Neuron (in vitro differentiated cells): ENCODE results near the gene PLA2G2E.

Source experiments
- H2AFZ ChIP-seq: one replicate; pipeline ENCODE4 v1.6.1; 2013; ENCODE audit warnings: low read depth, mild to moderate bottlenecking, inconsistent platforms, low read length, moderate library complexity
- H3K27me3 ChIP-seq: one replicate; pipeline ENCODE4 v1.6.1; 2013; ENCODE audit warnings: low read length; ENCODE audit not compliant: insufficient read depth
- H3K36me3 ChIP-seq: one replicate; pipeline ENCODE4 v1.6.1; 2013; ENCODE audit warnings: low read length; ENCODE audit not compliant: insufficient read depth
- H3K4me1 ChIP-seq: one replicate; pipeline ENCODE4 v1.6.1; 2013; ENCODE audit warnings: low read length; ENCODE audit not compliant: insufficient read depth
- H3K4me3 ChIP-seq: 2 replicates; pipeline ENCODE4 v1.5.1; 2013; ENCODE audit warnings: mild to moderate bottlenecking, low read length, moderate library complexity
- H3K9me3 ChIP-seq: one replicate; pipeline ENCODE4 v1.6.1; 2013; ENCODE audit warnings: low read length

PLA2G2E gene

DNA sequence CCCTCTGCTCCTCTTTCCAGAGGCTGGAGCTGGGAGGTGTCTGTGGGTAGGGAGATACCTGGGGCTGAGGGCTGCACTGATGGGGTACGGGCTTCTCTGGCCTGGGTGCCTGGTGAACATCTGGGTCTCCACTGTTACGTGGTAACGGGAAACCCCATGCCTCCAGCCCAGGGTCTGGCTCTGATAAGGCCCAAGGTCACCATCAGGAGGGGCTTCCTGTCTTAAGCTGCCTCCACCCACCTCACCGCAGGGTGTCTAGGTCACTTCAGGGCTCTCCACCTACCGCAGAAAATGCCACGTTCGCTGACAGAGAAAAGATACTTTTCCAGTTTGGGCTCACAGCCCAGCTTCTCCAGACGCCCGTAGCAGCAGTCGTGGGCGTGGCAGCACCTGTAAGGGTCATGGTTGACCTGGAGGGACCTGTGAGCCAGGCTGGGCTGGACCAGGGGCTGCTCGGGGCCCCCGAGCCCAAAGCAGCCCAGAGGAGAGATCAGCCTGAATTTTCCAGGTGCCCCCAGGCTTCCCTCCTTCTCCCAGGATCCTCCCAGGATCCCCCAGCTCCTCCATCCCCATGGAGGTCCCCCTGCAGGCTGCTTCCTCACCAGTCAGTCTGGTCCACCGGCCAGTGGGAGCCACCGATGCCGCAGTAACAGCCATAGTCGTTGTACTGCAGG lies 1.3 kb downstream of the PLA2G2E start:
- Histone ChIP-seq H3K27me3 (peaks cover 13% of the 10 kb centered on the region), H2AFZ (no peak overlapping the region), H3K9me3 (no peaks in the 10 kb centered on the region), H3K4me1 (peaks cover under 1% of the 10 kb centered on the region), H3K36me3 (no peaks in the 10 kb centered on the region), H3K4me3 (no peak overlapping the region)

GRCh38 chr1:19921310-19921709 lies 2.1 kb downstream of the PLA2G2E start:
- Histone ChIP-seq H2AFZ (no peak overlapping the region), H3K4me3 (no peak overlapping the region), H3K36me3 (no peaks in the 10 kb centered on the region), H3K27me3 (peaks cover 11% of the 10 kb centered on the region), H3K9me3 (no peaks in the 10 kb centered on the region), H3K4me1 (peaks cover 9% of the 10 kb centered on the region)

DNA sequence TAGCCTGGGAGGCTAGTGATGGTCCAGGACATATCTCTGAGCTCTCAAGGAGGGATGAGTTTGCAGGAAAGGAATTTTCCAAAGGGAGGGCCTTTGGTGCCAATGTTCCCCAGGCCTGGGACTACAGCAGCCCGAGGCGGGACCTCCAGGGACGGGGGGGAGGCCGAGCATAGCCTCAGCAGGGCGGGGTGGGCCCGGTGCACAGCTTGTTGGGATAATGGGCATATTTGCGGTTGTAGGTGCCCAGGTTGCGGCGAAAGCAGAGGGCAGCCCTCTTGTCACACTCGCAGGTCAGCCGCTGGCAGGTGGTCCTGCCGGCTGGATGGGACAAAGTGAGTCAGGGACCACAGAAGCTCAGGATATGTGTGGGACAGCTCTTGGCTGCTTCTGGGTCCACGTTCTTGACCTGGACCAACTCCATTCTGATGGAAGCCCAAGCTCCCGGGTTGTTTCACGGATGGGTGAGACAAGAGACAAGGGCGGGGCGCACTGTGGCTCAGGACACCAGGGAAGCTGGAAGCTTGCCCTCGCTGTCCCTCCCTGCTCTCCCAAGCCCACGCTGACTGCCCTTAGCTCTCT lies 3.2 kb downstream of the PLA2G2E start:
- H2AFZ ChIP-seq, result no peak overlapping the region
- no peaks in the 10 kb centered on the region for H3K9me3 ChIP-seq
- H3K27me3 ChIP-seq, result peaks cover 11% of the 10 kb centered on the region
- no peak overlapping the region for H3K4me3 ChIP-seq
- H3K36me3 ChIP-seq, result no peaks in the 10 kb centered on the region
- peaks cover 9% of the 10 kb centered on the region for H3K4me1 ChIP-seq

- peaks cover 9% of the 10 kb centered on the region for H3K4me1 ChIP-seq
- H3K9me3 ChIP-seq, result no peaks in the 10 kb centered on the region
- peaks cover 17% of the 10 kb centered on the region for H3K36me3 ChIP-seq
- H2AFZ ChIP-seq, result no peak overlapping the region
- H3K27me3 ChIP-seq, result peaks cover 3% of the 10 kb centered on the region
- no peak overlapping the region for H3K4me3 ChIP-seq
These were observed 5.4 kb downstream of the PLA2G2E start for GRCh38 chr1:19918057-19918456.

GRCh38 chr1:19910650-19911049 lies 12.8 kb downstream of the PLA2G2E start:
- Histone ChIP-seq H3K9me3 (no peaks in the 10 kb centered on the region), H3K36me3 (peaks cover 84% of the 10 kb centered on the region), H3K4me1 (no peaks in the 10 kb centered on the region), H3K4me3 (no peak overlapping the region), H3K27me3 (no peaks in the 10 kb centered on the region), H2AFZ (no peak overlapping the region)

GRCh38 chr1:19909971-19910370 lies 13.4 kb downstream of the PLA2G2E start:
- Histone ChIP-seq H3K9me3 (no peaks in the 10 kb centered on the region), H2AFZ (no peak overlapping the region), H3K4me3 (no peak overlapping the region), H3K27me3 (no peaks in the 10 kb centered on the region), H3K36me3 (peaks cover 89% of the 10 kb centered on the region), H3K4me1 (no peaks in the 10 kb centered on the region)

- no peak overlapping the region for H3K4me3 ChIP-seq
- no peaks in the 10 kb centered on the region for H3K4me1 ChIP-seq
- no peaks in the 10 kb centered on the region for H3K9me3 ChIP-seq
- peaks cover 90% of the 10 kb centered on the region for H3K36me3 ChIP-seq
- no peaks in the 10 kb centered on the region for H3K27me3 ChIP-seq
- no peak overlapping the region for H2AFZ ChIP-seq
These were observed 14.0 kb downstream of the PLA2G2E start for GRCh38 chr1:19909392-19909791.

GRCh38 chr1:19907456-19907855 lies 16.0 kb downstream of the PLA2G2E start:
- no peaks in the 10 kb centered on the region for H3K9me3 ChIP-seq

DNA sequence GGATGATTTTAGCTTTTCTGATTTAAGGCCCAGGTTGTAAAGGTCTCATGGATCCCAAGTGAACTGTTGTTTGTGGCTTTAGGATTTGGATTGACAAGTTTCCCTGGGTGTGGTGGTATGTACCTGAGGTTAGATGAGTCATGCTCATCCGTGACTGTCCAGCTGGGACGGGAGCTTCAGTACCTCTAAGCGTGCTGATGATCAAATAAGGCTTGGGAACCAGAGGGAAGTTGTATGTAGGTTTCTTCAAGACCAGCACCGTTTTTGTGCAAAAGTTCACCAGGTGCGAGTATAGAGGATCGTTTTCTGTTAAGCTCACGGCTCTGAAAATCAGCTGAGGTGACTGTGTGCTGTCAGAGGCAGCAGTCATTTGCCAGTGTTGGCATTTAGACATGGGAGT lies 19.8 kb downstream of the PLA2G2E start:
- Histone ChIP-seq H3K36me3 (peaks cover 70% of the 10 kb centered on the region), H3K27me3 (no peaks in the 10 kb centered on the region), H3K4me3 (no peak overlapping the region), H3K9me3 (no peaks in the 10 kb centered on the region), H2AFZ (no peak overlapping the region), H3K4me1 (no peaks in the 10 kb centered on the region)

More at GRCh38 chr1:19907456-19907855, 16.0 kb downstream of the PLA2G2E start:
- Histone ChIP-seq H3K4me1 (no peaks in the 10 kb centered on the region), H3K4me3 (no peak overlapping the region), H3K36me3 (peaks cover 79% of the 10 kb centered on the region), H2AFZ (no peak overlapping the region), H3K27me3 (no peaks in the 10 kb centered on the region)

- Histone ChIP-seq H3K4me1 (no peaks in the 10 kb centered on the region), H3K36me3 (peaks cover 59% of the 10 kb centered on the region), H2AFZ (no peak overlapping the region), H3K27me3 (no peaks in the 10 kb centered on the region), H3K9me3 (no peaks in the 10 kb centered on the region), H3K4me3 (no peak overlapping the region)
These were observed 21.8 kb downstream of the PLA2G2E start for GRCh38 chr1:19901653-19902052.

DNA sequence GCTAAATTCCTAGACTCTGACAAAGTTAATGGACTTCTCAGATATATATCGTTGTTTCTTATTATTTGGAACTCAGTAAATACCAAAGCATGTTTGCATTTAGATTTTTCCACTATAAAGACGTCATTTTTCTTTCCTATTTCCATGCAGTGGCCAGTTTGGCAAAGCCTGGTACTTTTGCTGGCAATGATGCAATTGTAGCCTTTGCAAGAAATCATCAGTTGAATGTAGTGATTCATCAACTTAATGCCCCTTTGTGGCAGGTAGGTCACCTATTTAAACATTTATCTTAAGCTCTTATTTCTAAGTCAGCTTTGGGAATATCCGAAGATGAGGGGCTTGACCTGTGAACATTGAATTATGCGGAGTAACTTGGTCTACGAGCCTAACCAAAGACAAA lies 29.2 kb downstream of the PLA2G2E start:
- H3K27me3 ChIP-seq, result no peaks in the 10 kb centered on the region
- H3K36me3 ChIP-seq, result peaks cover 68% of the 10 kb centered on the region
- H2AFZ ChIP-seq, result no peak overlapping the region
- H3K4me3 ChIP-seq, result no peak overlapping the region
- no peaks in the 10 kb centered on the region for H3K9me3 ChIP-seq
- no peaks in the 10 kb centered on the region for H3K4me1 ChIP-seq

DNA sequence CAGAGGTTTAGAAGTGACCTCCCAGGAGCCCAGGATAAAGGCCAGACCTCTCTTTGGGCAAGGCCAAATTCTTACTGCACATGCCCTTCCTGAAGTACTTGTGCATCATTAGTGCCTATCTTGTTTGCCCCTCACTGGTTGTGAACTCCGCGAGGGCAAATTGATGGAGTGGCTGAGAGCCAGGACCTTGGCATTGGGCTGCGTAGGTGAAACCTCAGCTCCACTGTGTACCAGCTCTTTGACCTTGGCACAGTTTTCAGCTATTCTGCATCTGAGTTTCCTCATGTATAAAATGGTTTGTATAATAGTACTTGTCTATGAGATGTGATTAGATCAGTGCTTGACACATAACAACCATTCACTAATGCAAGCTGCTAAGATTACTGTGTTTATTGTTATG lies 29.7 kb downstream of the PLA2G2E start:
- peaks cover 63% of the 10 kb centered on the region for H3K36me3 ChIP-seq
- no peaks in the 10 kb centered on the region for H3K27me3 ChIP-seq
- no peaks in the 10 kb centered on the region for H3K4me1 ChIP-seq
- no peak overlapping the region for H3K4me3 ChIP-seq
- no peak overlapping the region for H2AFZ ChIP-seq
- no peaks in the 10 kb centered on the region for H3K9me3 ChIP-seq

DNA sequence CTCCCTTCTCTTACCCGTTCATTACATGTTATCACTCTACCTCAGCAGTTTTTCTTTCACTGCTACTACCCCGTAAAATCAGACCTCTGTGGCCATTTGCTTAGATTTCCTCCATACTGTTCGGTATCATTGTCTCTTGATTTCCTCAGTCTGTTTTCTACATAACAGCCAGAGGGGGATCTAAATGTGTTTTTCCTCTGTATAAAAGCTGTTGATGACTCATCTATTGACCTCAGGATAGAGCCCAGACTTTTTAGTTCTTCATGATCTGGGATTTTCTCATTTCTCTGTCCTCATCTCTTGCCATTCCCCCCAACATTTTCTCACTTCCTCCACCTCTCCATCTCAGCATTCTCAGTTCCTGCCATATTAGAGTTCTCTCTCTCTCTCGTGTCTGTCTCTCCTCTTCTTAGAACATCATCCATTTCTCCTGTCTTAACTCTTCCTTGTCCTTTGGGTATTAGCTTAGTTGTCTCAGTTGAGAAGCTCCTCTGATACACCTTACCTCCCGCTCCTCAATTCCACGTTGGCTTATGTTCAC lies 30.7 kb downstream of the PLA2G2E start:
- Histone ChIP-seq H2AFZ (no peak overlapping the region), H3K27me3 (no peaks in the 10 kb centered on the region), H3K9me3 (no peaks in the 10 kb centered on the region), H3K4me3 (no peak overlapping the region), H3K36me3 (peaks cover 63% of the 10 kb centered on the region), H3K4me1 (no peaks in the 10 kb centered on the region)
